Activated naive CD8-positive, alpha-beta T cell treated with anti-CD3 and anti-CD28 coated beads, Interleukin-2, amount 10 ng/mL, durations not matched to agents 7 days and 5 days (primary cell): Measurements from ENCODE around the gene ZNF229. TPM values are rescaled to one million over a fixed set of nuclear protein-coding genes. Genes with fewer than 3 reads are reported as not detected.
"Not testable (repeated sequence)": the region's sequence is repeated elsewhere in the genome, so short reads cannot be mapped to it uniquely, and the experiment has no call there.

Experiments used
- ATAC-seq: fragments of 150-1000 bp; cut with Tn5 transposase; one replicate; pipeline ENCODE4 v1.10.0; 2021; ENCODE audit warnings: low read depth, moderate library complexity
- POLR2A ChIA-PET: fragments of 350-600 bp; sonication (Branson Sonifier 250); formaldehyde crosslinking; loops from one replicate; lab custom pipeline; 2021; ENCODE audit warnings: antibody characterized with exemption; lab: Charles Lee
- DNase-seq: peaks from one replicate; pipeline ENCODE4 v3.0.0; 2021
- H3K27ac Mint-ChIP-seq: one replicate; pipeline ENCODE4 v1.8.0; 2022; ENCODE audit warnings: mild to moderate bottlenecking, mixed read lengths
- H3K27me3 Mint-ChIP-seq: one replicate; pipeline ENCODE4 v1.8.0; 2022; ENCODE audit warnings: mild to moderate bottlenecking, moderate library complexity, mixed read lengths
- H3K36me3 Mint-ChIP-seq: one replicate; pipeline ENCODE4 v1.8.0; 2021; ENCODE audit warnings: mild to moderate bottlenecking, mixed read lengths
- H3K4me1 Mint-ChIP-seq: one replicate; pipeline ENCODE4 v1.8.0; 2021; ENCODE audit warnings: mixed read lengths
- H3K4me3 Mint-ChIP-seq: one replicate; pipeline ENCODE4 v1.8.0; 2022; ENCODE audit warnings: mild to moderate bottlenecking, moderate library complexity, mixed read lengths
- H3K9me3 Mint-ChIP-seq: one replicate; pipeline ENCODE4 v1.8.0; 2021; ENCODE audit warnings: mixed read lengths
- total RNA-seq, 2 experiments: library from RNA; stranded (reverse); gene quantifications; one replicate each; pipeline ENCODE4 v1.2.3, GENCODE V29; 2021

ZNF229 gene
- total RNA-seq = 1 to 10 TPM; 2.6 to 3.0 TPM

DNA sequence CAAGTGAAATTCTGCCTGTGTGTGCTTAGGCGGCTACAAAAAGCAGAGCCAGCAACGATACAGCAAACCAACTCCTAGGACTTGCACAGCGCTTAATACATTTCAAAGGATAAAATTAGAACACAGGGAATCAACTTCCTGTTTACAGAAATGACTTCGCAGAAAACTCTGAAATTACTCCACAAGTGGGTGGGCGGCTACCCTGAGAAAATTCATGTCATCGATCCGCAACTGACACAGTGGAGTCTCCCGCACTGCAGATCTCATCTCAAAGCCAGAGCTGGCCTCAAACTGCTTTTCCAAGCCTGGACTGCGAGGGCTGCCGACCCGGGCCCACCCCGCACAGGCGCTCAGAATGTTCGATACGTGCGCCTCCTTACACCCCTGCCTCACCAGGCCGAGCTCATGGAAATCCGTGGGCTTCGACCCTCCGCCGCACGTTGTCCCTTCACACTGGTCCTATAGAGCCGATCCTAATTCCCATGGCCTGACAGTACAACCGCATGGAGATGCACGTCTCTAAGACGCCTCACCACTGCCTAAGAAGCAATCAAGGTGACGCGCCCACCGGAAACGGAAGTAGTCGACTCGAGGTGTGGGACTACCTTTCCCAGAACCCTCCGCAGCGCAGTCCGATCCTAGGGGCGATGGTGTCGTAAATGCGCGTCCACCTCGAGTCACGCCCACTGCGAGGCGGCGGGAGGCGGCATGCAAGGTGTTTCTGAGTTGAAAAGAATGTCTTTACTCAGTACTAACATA lies at the start of gene ZNF229:
ZNF229 (minus strand) TSS at position 557 of the 759 bp plus-strand sequence. CDS start 5,625 bp downstream, outside the sequence.
- DNase-seq (peak; percentile 84), ATAC-seq (peak; percentile 99)
- H3K27me3 Mint-ChIP-seq = no peaks in the 10 kb centered on the region
- H3K4me1 Mint-ChIP-seq = peaks cover 9% of the 10 kb centered on the region
- peaks cover 38% of the 10 kb centered on the region for H3K36me3 Mint-ChIP-seq
- POLR2A ChIA-PET = no interaction called here
- H3K27ac Mint-ChIP-seq = peak within 1 kb of the TSS; percentile 94
- H3K4me3 Mint-ChIP-seq = peak within 1 kb of the TSS; percentile 96
- H3K9me3 Mint-ChIP-seq = peaks cover 39% of the 10 kb centered on the region

GRCh38 chr19:44496711-44497110 lies 48.4 kb upstream of the ZNF229 start:
- H3K9me3 Mint-ChIP-seq = peaks cover 46% of the 10 kb centered on the region
- peaks cover 24% of the 10 kb centered on the region for H3K4me1 Mint-ChIP-seq
- POLR2A ChIA-PET = no interaction called here
- DNase-seq = no peak
- H3K27ac Mint-ChIP-seq = no peak overlapping the region
- no peak overlapping the region for H3K4me3 Mint-ChIP-seq
- no peak for ATAC-seq
- H3K36me3 Mint-ChIP-seq = peaks cover 83% of the 10 kb centered on the region
- no peaks in the 10 kb centered on the region for H3K27me3 Mint-ChIP-seq

DNA sequence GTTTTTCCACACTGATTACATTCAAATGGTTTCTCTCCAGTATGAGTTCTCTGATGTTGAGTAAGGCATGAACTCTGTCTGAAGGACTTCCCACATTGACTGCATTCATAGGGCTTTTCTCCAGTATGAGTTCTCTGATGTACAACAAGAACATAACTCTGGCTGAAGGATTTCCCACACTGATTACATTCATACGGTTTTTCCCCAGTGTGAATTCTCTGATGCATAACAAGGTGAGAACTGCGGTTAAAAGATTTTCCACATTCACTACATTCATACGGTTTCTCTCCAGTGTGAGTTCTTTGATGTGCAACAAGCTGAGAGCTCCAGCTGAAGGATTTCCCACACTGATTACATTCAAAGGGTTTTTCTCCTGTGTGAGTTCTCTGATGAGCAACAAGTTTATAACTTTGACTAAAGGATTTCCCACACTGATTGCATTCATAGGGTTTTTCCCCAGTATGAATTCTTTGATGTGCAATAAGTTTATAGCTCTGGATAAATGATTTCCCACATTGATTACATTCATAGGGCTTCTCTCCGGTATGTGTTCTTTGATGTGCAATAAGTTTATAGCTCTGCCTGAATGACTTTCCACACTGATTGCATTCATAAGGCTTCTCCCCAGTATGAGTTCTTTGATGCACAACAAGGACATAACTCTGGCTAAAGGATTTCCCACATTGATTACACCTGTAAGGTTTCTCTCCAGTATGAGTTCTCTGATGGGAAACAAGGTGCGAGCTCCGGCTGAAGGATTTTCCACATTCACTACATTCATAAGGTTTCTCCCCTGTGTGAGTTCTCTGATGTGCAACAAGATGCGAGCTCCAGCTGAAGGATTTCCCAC lies 28.5 kb upstream of the ZNF229 start:
- ATAC-seq = no peak
- peak overlapping the region; percentile 61 for H3K27ac Mint-ChIP-seq

DNA sequence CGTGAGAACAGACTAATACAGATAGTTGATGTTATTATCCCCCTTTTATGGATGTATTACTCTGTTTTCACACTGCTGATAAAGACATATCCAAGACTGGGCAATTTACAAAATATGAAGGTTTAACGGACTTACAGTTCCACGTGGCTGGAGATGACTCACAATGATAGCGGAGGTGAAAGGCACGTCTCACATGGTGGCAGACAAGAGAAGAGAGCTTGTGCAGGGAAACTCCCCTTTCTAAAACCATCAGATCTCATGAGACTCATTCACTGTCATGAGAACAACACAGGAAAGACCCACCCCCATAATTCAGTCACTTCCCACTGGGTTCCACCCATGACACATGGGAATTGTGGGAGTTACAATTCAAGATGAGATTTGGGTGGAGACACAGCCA lies 20.5 kb upstream of the ZNF229 start:
- POLR2A ChIA-PET, H3K27me3 Mint-ChIP-seq, H3K4me1 Mint-ChIP-seq, ATAC-seq, H3K27ac Mint-ChIP-seq, H3K4me3 Mint-ChIP-seq, DNase-seq: not testable (repeated sequence)
- peaks cover 11% of the 10 kb centered on the region for H3K36me3 Mint-ChIP-seq
- H3K9me3 Mint-ChIP-seq = peaks cover 65% of the 10 kb centered on the region

More for the DNA sequence above, 28.5 kb upstream of the ZNF229 start:
- H3K27me3 Mint-ChIP-seq = no peaks in the 10 kb centered on the region
- H3K4me3 Mint-ChIP-seq = no peak overlapping the region
- H3K9me3 Mint-ChIP-seq = peaks cover 64% of the 10 kb centered on the region
- peaks cover 71% of the 10 kb centered on the region for H3K36me3 Mint-ChIP-seq
- DNase-seq = no peak
- H3K4me1 Mint-ChIP-seq = no peaks in the 10 kb centered on the region
- POLR2A ChIA-PET = no interaction called here

DNA sequence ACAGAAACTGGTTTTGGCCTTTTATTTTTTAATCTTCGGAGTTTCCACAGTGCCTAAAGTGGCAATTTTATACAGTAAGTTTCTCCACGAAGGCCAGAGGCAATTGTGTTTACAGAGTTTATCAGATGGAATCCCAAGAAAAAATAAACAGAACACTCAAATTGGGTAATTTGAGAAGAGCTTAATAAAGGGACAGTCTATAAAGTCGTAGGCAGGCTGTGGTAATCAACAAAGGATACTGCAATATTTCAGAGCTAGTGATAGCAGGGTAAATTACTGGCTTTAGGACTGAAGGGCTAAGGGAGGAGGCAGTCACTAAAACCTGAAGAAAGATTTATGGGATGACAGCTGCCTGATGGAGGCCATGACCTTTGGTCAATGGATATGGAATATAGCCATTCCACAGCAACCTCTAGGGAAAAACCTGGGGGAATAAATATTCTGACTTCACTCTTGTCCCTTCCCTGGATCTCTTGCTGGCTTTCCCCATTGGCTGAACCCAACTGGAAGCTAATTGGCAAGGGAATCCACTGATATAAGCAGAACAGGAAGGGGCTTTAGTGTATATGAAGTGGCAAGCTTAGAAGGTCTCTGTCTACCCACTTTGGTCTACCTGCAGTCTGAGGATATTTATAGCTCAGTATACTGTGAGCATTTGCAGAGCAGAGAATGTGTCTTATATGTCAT lies 14.5 kb upstream of the ZNF229 start:
- DNase-seq, H3K4me1 Mint-ChIP-seq, H3K27me3 Mint-ChIP-seq, H3K36me3 Mint-ChIP-seq, H3K27ac Mint-ChIP-seq, H3K4me3 Mint-ChIP-seq, ATAC-seq, POLR2A ChIA-PET: not testable (repeated sequence)
- peaks cover 43% of the 10 kb centered on the region for H3K9me3 Mint-ChIP-seq

- H3K27me3 Mint-ChIP-seq, POLR2A ChIA-PET, H3K36me3 Mint-ChIP-seq, H3K4me3 Mint-ChIP-seq, ATAC-seq, DNase-seq, H3K27ac Mint-ChIP-seq, H3K4me1 Mint-ChIP-seq: not testable (repeated sequence)
- peaks cover 37% of the 10 kb centered on the region for H3K9me3 Mint-ChIP-seq
These were observed 7.7 kb upstream of the ZNF229 start for GRCh38 chr19:44456016-44456415.

- Mint-ChIP-seq H3K9me3 (peaks cover 39% of the 10 kb centered on the region), H3K4me3 (no peak overlapping the region), H3K4me1 (no peaks in the 10 kb centered on the region), H3K27ac (no peak overlapping the region), H3K36me3 (peaks cover 2% of the 10 kb centered on the region), H3K27me3 (no peaks in the 10 kb centered on the region)
- ATAC-seq = no peak
- no peak for DNase-seq
- POLR2A ChIA-PET = no interaction called here
These were observed 6.8 kb upstream of the ZNF229 start for GRCh38 chr19:44455100-44455499.

- no peak overlapping the region for H3K4me3 Mint-ChIP-seq
- no peaks in the 10 kb centered on the region for H3K27me3 Mint-ChIP-seq
- H3K36me3 Mint-ChIP-seq = peaks cover 14% of the 10 kb centered on the region
- POLR2A ChIA-PET = no interaction called here
- DNase-seq (no peak), ATAC-seq (no peak)
- H3K27ac Mint-ChIP-seq = no peak overlapping the region
- H3K4me1 Mint-ChIP-seq = peaks cover 7% of the 10 kb centered on the region
- peaks cover 40% of the 10 kb centered on the region for H3K9me3 Mint-ChIP-seq
These were observed 4.1 kb upstream of the ZNF229 start for GRCh38 chr19:44452367-44452766.

DNA sequence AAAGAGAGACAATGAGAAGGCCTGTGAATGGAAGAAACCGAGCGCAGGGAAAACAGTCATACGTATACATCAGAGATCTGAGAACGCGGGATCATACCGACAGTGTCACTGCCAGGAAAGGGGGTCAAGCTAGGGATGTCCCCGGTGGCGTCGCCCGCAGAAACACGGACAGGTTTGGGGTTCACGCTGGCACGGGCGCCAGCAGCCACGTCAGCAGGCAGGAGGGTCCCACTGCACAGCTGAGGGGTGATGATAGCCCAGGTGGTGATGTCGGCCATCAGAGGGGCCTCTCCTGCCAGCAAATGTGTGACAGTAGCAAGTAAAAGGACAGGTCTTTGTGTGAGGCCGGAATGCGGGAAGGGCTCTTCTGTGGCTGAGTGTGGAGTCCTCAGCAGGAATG lies 3.4 kb upstream of the ZNF229 start:
- ATAC-seq = no peak
- Mint-ChIP-seq H3K4me1 (peaks cover 7% of the 10 kb centered on the region), H3K27ac (no peak overlapping the region), H3K4me3 (no peak overlapping the region), H3K36me3 (peaks cover 17% of the 10 kb centered on the region), H3K27me3 (no peaks in the 10 kb centered on the region), H3K9me3 (peaks cover 41% of the 10 kb centered on the region)
- no peak for DNase-seq
- POLR2A ChIA-PET = no interaction called here

DNA sequence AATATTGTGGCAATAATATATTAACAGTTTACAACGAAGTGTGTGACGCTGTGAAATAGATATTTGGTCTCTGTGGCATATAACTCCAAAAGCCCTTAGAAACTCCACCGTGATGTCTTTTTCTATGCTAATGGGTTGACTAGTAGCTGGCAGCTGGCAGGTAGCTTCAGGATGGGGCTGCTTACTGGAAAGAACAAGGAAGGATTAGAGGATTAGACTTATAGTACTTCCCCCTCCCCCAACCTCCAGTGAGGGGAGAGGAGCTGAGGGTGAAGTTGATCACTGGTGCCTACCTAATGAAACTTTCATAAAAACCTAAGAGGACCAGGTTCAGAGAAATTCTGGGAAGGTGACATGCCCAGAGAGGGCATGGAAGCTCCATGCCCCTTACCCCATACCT lies 9.8 kb downstream of the ZNF229 start:
- Mint-ChIP-seq H3K4me1 (peaks cover 1% of the 10 kb centered on the region), H3K36me3 (peaks cover 39% of the 10 kb centered on the region), H3K4me3 (no peak overlapping the region), H3K27me3 (no peaks in the 10 kb centered on the region), H3K27ac (no peak overlapping the region), H3K9me3 (peaks cover 33% of the 10 kb centered on the region)
- POLR2A ChIA-PET = no interaction called here
- no peak for DNase-seq
- no peak for ATAC-seq

GRCh38 chr19:44435441-44435840 lies 12.8 kb downstream of the ZNF229 start:
- Mint-ChIP-seq H3K36me3 (peaks cover 43% of the 10 kb centered on the region), H3K27ac (no peak overlapping the region), H3K4me3 (no peak overlapping the region), H3K9me3 (peaks cover 32% of the 10 kb centered on the region), H3K27me3 (no peaks in the 10 kb centered on the region), H3K4me1 (peaks cover 1% of the 10 kb centered on the region)
- ATAC-seq (no peak), DNase-seq (no peak)
- POLR2A ChIA-PET = no interaction called here

DNA sequence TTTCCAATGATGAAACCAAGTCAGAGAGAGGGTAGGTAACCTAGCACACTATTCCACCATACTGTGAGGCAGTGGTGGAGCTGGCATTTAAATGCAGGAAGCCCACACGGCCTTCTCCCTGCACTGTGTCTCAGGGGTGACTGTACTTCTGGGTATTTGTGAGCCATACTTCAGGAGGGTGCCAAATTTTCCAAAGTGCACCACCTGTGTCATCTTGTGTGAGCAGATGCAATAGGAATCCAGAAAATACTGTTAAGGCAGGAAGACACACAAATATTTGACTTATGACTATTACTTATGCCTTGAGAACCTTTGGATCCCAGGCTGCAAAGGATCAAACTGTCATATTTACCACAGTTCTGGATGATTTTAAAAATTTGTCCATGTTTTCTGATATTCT lies 17.3 kb downstream of the ZNF229 start:
- ATAC-seq (no peak), DNase-seq (no peak)
- Mint-ChIP-seq H3K4me1 (no peaks in the 10 kb centered on the region), H3K27me3 (no peaks in the 10 kb centered on the region), H3K36me3 (peaks cover 42% of the 10 kb centered on the region), H3K27ac (no peak overlapping the region), H3K4me3 (no peak overlapping the region), H3K9me3 (peaks cover 38% of the 10 kb centered on the region)
- POLR2A ChIA-PET = no interaction called here

GRCh38 chr19:44415553-44415952 lies 32.7 kb downstream of the ZNF229 start:
- H3K27ac Mint-ChIP-seq, ATAC-seq, H3K4me3 Mint-ChIP-seq, POLR2A ChIA-PET, DNase-seq, H3K4me1 Mint-ChIP-seq, H3K36me3 Mint-ChIP-seq, H3K27me3 Mint-ChIP-seq: not testable (repeated sequence)
- H3K9me3 Mint-ChIP-seq = peaks cover 25% of the 10 kb centered on the region
